HUDEP-2 (cell line): Measurements from ENCODE around the gene SLC4A2.

ENCODE experiments used
- DNase-seq, 76 experiments: peaks; one replicate each; lab custom pipeline; 2025; ENCODE audit not compliant: unreplicated experiment in 76 of 76; lab: John Stamatoyannopoulos, UW

Gene SLC4A2

DNA sequence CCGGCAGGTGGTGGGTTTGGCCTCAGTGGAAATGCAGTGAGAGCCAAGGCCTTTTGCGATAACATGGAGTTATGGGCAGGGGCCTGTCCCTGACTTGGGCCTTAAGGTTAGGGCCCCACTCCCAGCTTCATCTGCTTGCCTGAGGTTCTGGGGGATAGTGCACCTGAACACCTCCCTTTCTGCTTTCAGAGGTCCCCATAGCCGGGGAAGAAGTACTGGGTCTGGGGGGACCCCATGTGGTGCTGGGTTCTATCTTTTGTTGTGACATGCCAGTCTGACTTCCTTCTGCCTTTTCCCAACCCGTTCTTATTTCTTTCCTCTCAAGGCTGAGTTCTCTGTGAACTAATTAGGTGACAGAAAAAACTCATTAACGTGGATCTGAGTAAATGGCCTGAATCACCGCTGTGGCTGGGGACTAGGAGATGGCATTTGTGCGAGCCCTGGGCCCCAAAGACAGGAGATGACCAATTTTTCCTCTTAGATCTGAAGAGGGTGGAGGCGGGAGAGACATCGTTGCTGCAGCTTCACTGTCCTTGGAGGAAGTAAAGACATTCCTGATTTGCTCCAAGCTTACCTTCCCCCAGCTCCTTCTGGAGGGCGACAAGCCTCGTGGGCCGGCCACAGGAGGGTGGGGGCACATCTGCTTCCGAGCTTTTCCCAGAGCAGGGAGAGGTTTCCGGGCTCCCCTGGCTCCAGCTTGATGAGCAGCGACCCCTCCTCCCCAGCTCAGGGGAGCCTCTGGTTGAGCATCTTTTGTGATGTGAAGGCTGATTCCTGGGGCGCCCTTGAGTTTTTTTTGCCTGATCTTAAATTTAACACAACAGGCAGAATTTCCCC lies 28.8 kb downstream of the SLC4A2 start:
- DNase-seq = peak in 1 of 76 experiments; percentile 39

DNA sequence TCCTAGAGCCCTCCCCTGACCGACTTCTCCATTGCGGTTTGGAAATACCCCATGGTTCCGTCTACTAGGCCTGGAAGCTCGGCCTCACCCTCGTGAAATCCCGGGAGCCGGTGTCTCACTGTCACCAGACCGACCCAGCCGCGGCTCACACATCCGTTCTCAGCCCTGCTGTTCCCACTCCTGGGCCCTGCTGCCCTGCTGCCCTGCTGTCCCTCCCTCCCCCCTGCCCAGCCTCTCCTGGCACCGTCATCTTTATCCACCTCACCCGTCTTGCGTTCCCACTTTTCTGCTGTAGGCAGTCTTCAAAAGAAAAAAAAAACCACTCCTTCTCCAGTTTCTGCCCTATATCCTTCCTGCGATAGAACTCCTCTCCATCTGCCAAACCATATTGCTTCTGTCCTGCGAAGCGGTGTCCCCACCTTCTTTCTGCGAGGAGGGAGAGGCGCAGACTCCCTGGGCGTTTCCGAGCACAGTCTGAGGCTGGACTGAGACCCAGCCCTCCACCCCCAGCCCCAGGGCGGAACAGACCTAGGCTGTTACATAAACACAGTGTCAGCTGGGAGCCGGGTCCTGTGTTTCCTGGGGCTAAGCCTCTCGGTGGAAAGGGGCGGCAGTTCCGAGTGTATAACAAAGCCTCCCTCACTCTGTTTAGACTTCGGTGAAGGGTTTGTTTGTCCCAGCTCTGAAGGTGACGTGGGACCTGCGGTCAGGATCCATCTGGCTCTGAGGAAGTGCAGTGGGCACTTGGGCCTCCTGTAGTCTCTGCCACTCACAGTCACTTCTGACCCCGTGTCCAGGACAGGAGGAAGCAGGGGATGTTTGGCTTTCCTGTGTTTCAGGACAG lies 29.7 kb downstream of the SLC4A2 start:
- peak in 41 of 76 experiments; percentile 5 to 64 (median 37) for DNase-seq

DNA sequence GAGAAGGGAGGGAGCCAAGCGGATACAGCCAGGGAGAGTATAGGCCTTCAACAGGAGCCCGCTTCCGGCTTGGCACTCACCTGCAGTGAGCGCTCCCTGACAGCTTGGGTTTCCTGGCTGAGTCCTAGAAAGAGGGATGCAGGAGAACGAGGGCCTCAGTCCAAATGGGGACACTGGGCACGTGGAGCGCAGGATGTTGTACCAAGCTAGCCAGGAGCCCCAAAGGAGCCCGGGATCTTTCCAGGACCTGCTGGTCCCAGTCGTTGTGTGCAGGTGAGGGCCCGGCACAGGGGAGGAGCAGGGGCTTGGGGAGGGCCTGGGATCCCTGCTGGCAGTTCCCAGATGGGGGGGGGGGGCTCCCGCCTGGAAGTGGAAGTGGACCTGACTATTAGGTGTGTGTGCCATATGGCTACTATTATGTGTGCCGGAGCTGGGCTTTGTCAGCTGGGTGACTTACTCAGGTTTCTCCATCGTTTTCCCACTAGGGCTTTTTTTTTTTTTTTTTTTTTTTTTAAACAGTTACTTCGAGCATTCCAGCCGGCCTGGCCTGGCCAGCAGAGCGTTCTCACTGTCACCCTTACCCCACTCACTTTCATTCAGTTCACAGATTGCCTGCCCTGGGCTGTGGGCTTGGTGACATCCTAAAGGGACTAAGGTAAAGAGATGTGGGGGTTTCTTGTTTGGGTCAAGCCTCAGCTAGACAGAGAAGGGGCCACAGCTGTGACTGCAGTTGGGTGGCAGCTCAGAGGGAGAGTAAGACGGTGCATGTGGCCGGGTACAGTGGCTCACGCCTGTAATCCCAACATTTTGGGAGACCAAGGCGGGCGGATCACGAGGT lies 30.7 kb downstream of the SLC4A2 start:
- DNase-seq = no peak

DNA sequence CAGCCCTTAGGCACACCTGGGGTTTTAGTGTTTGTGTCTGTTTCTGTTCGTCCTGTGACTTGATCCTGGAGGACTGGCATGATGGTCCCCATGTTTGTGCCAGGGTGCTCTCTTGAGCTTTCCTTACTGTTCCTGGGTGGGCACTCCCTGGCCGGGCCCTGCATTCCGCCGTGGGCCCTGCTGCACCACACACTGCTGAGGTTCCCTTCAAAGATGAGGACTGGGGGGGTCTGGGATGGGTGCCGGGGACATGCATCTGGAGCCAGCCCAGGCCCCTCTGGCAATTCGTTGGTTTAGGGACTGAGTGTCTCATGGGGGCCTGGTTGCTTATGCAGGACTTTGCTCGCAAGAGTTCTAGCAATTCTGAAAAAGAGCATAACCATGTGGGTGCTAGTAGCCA lies 31.6 kb downstream of the SLC4A2 start:
- no peak for DNase-seq

DNA sequence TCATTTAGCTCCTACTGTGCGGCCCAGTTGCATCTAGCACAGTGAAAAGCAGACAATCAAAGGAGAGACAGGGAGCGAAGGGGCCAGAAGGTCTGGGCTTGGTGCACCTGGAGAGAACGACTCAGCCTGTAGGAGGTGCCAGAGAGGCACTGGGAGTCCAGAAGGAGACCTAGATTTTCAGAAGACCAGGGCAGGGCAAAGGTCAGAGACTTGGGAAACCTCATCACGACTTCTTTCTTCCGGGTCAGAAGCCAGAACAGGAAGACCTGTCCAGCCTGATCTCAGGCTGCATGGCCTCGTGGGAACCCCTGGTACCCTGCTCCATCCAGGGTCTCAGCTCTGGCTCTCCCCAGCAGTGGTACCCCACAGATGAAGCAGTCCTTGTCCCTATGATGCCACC lies 32.0 kb downstream of the SLC4A2 start:
- DNase-seq = peak in 12 of 76 experiments; percentile 5 to 50 (median 18)

DNA sequence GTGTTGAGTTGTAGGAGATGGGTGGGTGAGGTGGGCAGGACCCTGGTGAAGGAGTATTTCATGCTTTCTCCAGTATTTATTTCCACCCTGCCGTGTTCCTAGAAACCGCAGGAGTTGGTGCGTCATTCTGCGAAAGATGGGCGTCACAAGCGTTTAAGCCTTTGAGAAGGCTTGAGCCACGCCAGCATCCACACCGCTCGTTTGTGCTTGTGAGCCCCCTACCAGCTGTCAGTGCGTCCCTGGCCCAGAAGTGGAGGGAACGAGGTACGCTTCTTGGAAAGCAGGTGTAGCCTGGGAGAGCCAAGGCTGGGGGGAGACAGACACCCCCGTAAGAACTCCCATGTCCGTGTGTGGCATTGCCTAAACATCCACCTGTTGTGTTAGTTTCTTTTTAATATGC lies 32.6 kb downstream of the SLC4A2 start:
- DNase-seq = no peak

DNA sequence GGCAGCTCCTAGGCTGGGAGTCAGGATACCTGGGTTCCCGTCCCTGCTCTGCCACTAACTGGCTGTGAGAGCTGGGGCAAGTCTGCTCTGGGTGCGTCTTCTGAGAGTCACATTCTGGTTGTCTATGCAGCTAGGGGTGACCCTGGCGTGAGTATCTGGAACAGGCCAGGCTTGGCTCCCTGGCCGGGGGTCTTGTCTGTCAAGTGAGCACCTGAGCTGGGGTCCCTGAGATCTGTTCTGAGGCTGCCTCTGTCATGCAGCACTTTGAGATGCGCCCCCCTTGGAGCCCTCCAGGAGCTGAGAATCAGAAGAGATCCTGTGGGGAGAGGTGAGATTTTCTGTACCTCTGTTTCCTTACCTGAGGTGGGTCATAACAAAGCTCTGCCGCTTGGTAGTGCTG lies 34.4 kb downstream of the SLC4A2 start:
- no peak for DNase-seq

DNA sequence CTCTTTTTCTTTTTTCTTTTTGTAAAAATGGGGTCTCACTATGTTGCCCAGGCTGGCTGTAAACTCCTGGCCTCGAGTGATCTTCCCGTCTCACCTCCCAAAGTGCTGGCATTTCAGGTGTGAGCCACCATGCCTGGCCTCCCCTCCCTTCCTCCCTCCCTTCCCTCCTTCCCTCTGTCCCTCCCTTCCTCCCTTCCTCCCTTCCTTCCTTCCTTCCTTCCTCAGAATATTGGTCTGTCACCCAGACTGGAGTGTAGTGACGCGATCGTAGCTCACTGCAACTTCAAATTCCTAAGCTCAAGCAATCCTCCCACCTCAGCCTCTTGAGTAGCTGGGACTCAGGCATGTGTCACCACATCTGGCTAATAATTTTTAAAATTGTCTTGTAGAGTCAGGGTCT lies 35.3 kb downstream of the SLC4A2 start:
- DNase-seq = no peak

DNA sequence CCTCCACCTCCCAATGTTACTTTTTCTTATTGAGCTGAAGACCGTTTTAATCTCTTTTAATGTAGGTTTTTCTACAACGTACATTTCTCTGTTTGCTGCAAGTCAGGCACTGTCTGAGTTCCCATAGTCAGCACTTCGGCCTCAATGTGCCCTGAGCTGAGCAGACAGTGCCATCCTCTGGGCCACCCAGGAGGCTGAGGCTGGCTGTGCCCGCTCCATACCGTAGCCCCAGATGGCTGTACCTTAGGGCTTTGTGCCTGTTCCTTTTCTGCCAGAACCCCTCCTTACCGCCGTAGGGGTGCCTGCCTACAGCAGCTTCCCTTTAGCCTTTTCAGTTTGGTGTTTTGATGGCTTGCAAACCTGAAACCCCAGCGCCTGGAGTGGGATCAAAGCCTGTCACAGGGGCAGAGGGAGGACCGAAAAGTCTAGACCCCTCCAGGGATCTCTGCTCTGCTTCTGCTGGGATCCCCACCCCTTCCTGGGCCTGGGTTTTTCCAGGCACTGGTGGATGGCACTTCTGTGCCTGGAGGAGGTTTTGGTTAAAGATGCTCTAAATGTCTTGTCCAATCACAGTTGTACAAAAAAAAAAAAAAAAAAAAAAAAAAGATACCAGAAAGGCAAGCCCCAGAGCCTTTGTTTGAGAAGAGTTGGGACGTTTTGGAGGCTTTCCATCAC lies 35.9 kb downstream of the SLC4A2 start:
- no peak for DNase-seq

DNA sequence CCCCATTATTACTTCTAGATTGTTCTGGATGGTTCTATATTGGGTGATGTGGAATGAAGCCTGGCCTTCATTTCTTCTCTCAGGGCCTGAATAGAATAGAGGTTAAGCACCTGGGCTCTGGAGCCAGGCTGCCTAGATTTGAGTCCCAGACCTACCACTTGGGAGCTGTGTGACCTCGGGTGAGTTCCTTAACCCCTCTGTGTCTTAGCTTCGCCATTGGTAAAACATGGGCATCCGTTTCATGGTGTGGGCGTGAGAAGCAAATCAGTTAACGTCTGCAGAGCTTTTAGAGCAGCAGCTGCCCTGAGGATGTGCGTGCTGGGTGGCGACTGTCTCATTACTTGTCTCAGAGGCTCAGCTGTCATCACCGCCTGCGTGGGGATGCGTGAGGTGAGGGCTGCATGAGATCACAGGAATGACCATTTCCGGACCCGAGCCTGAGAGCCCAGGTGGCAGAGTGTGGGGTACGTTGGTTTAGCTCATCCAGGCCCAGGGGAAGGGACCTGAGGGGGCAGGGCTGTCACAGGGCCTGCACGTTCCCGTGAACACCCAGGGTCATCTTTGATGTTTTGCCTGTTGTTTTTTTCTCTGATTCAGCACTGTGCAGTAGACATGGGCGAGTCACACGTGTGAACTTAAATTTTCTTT lies 36.6 kb downstream of the SLC4A2 start:
- DNase-seq = no peak

DNA sequence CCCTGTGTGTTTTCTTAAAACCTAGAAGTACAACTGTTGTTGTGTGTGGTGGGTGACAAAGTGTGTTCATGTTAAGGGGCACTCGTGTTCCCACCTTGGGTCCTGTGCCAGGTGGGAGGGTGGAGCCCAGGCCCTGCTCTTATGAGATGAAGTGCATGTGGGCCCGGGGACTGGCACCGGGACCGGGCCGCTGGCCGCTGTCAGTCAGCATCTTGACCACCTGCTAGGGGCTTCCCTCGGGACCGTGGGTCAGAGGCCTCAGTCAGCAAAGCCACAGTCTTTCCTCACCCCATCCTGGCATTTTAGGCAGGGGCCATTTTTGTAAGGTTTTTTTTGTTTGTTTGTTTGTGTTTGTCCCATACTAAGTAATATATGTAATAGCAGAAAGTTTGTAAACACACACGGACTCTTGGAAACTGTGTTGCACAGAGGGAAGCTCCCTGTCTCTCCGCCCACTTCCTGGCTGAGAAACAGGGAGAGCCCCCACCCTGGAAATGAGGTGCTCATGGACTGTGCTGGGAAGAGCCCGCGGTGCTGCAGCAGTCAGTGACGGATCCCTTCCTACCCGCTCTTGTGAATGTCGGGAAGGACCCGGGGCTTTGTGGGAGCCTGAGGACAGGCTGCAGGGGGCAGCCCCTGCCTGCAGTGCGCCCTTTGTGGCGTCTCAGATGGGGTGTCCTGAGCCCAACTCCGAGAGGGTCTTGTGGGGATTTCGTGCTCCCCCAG lies 40.3 kb downstream of the SLC4A2 start:
- no peak for DNase-seq

DNA sequence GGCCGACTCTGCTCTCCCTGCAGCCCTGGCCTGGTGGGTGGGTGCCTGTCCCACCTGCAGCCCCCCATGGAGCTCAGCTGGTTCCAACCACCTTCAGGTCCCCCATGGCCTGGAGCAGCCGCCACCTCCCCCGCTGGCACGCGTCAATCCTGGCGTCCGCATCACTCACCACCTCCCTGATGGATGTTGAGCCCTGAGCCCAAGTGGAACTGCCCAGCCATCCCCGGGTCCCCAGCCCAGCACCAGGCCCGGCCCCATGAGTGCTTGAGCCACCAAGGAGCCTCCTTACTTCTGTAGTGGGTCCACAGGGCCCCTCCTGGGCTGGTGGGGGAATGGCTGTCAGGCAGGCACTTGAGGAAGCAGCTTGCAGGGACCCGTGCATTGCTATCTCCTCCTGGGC lies 41.5 kb downstream of the SLC4A2 start:
- DNase-seq = no peak

DNA sequence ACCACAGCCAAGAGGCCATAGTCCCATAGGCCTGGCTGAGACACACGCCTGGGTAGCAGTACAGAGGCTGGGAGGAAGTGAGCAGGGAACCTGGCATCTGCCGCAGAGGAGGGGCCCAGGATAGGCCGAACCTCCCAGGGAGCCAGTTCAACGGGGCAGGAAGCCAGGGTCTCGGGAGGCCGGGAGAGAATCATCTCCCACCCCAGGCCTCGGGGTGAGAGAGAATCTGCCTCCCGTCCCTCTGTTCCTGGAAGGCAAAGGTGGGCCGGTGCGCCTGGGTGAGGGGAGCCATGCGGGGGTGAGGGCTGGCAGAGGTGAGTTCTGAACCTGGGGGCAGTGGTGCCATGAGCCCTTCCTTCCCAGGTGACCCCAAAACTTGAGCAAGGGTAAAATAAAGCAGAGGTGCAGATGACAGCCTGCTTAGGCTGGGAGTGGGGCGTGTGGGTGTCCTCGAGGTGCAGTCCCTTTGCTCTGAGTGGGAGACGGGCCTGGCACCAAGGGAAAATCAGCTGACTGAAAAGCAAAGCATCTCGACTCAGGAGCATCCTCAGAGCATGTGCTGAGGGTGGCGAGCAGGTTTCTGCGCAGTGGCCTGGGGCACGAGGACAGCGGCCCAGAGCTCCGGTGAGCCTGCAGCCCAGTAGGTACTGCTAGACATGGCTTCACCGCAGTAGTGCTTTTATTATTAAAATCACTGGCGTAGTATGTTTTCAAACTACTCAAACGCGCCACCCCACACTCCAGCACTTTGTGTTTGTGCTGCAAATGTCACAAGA lies 42.4 kb downstream of the SLC4A2 start:
- no peak for DNase-seq

DNA sequence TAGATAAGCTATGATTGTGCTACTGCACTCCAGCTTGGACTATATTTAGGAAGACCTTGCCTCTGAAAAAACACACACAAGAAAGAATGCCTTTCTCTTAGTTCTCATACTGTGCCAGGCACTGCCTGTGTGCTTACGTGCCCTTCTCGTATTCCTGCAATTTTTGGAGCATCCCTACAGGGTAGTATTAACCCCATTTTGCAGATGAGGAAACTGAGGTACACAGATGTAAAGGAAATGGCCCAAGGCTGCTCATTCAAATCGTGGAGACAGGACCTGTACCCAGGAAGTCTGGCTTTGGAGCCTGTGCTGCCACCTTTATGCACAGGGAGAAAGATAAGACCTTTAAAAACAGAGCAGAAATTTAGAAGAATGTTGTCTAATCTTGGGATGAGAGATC lies 43.6 kb downstream of the SLC4A2 start:
- DNase-seq = no peak

DNA sequence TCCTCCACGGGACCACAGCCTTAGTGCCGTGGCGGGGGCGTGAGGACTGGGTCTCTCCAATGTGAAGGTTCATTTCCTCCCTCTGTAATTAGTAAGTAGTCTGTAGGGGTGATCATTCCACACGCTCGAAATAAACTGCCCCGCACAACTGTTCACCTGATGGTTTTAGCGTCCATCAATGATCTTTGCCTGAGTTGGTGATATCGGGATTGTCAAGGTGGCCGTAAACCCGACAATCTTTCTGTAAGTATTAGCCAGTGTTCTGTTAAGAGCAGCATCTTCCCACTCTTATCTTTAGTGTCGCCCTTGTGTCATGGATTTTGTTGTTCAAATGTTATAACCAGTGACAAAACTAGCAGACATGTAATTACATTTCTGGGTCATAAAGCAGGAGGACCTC lies 44.6 kb downstream of the SLC4A2 start:
- DNase-seq = no peak

DNA sequence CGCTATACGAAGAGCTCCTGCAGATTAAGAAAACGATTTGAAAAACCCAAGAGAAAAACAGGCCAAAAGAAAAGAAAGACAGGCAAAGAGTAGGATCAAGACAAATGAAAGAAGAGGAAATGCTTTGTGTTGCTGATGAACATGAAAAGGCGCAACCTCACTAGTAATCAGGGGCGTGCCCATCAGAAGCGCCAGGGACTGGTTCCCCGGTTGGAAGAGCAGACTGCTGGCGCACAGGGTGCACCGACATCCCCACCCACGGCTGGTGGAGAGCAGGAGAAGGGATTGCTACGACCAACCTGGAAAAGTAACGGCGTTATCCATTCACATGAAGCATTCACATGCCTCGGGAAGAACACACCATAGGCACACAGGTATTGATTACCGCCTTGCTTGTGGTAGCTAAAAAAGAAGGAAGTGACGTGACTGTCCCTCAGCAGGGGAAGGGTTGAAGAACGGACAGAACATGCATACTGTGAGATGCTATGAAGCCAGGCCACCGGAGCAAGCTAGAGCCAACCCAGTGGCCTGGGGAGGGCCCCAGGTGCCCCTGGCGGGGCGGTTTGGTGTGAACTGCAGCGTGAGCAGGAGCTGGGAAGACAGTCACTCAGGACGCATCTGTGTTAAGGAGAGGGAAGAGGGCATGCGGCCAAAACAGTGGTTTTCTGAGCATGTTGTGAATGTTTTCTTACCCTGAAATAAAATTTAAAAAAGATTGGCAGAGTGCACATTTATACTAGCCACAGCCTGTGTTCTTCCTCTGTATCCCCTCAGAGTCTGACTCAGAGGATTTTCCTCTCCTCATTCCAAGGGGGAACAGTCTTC lies 45.2 kb downstream of the SLC4A2 start:
- no peak for DNase-seq

DNA sequence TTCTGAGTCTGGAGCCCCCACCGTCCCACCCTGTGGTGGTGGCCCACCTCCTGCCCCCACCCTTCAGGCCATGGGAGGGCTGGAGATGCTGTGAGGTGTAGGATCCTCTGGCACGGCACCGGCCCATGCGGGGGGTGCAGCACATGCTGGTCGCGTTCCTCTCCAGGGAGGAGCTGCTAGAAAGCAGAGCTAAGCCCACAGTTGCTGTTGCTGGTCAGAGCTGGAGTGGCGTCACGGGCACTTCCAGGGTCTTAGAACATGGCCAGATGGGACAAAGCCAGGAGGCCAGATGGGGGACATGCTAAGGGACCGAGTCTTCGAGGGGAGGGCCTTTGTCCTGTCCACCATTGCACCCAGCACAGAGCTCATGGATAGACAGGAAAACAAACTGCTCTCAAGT lies 48.5 kb downstream of the SLC4A2 start:
- DNase-seq = no peak
